Thymus (tissue), 11 donors: Measurements from ENCODE around the gene INSIG1. TPM values are rescaled to one million over a fixed set of nuclear protein-coding genes. Genes with fewer than 3 reads are reported as not detected.

Experiments
- DNase-seq, 9 donors: peaks; one replicate each; pipeline ENCODE4 v3.0.0-alpha.2; 2013; ENCODE audit warnings: low spot score in 9 of 9, low read depth in 6 of 9, missing footprints in 1 of 9
- H3K27ac ChIP-seq, 2 donors: one replicate each; pipeline ENCODE4 v1.5.1; 2013; ENCODE audit warnings: control low read depth in 1 of 2, low read depth in 1 of 2, low read length in 1 of 2, mild to moderate bottlenecking in 1 of 2, moderate library complexity in 1 of 2
- H3K27me3 ChIP-seq, 2 donors: one replicate each; pipeline ENCODE4 v1.5.1; 2013; ENCODE audit warnings: low read length in 1 of 2; ENCODE audit not compliant: control insufficient read depth in 2 of 2, insufficient read depth in 1 of 2
- H3K36me3 ChIP-seq, 2 donors: one replicate each; pipeline ENCODE4 v1.5.1; 2013; ENCODE audit warnings: low read length in 1 of 2, mild to moderate bottlenecking in 1 of 2, moderate library complexity in 1 of 2; ENCODE audit not compliant: control insufficient read depth in 2 of 2, insufficient read depth in 2 of 2
- H3K4me1 ChIP-seq, 2 donors: one replicate each; pipeline ENCODE4 v1.5.1; 2013; ENCODE audit warnings: low read length in 2 of 2; ENCODE audit not compliant: control insufficient read depth in 2 of 2, insufficient read depth in 2 of 2
- H3K4me3 ChIP-seq, 2 donors: one replicate each; pipeline ENCODE4 v1.5.1; 2013; ENCODE audit warnings: low read length in 2 of 2, control low read depth in 1 of 2, mild to moderate bottlenecking in 1 of 2
- H3K9me3 ChIP-seq, 2 donors: one replicate each; pipeline ENCODE4 v1.5.1; 2013; ENCODE audit warnings: low read length in 1 of 2, mild to moderate bottlenecking in 1 of 2; ENCODE audit not compliant: control insufficient read depth in 2 of 2, insufficient read depth in 1 of 2
- WGBS: extraction: QIAGEN DNeasy Blood & Tissue Kit; methylation state at CpG from one replicate; pipeline ENCODE4 v1.1.7; 2013; 5-methylcytosine and 5-hydroxymethylcytosine counted together
- polyA plus RNA-seq: library from polyadenylated mRNA; stranded (reverse); fragments of 200-250 nt; gene quantifications from one replicate; pipeline ENCODE4 v1.2.3, GENCODE V29; 2013
- total RNA-seq: library from RNA; stranded (reverse); fragments of 120-200 nt; gene quantifications from one replicate; pipeline ENCODE4 v1.2.4, GENCODE V29; 2013
- donor health status: healthy.

INSIG1 gene
- total and polyA plus RNA-seq, 2 donors: 37.1 to 50.2 TPM

DNA sequence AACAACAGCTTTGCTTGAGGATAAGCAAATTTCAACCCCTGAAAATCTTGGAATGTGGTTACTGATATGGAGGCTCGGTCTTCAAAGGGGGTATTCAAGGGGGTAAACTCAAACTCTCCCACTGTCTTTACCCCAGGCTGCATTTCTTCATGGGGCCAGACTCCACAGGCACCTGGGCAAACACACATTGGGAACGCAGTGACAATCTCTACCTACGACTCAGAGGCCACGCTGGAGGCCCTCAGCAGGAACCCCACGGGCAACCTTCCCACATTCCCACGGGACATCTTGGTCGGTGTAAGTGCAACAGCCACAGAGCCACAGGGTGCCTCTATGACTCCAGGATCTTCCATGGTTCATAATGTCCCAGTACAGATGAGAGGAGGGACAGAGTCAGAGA is 2.2 kb upstream of the INSIG1 start:
- DNase-seq: no peak
- no peaks in the 10 kb centered on the region for H3K27me3 ChIP-seq
- WGBS: 96% methylated on average over 7 of the region's 7 CpGs
- peaks cover 19 to 28% of the 10 kb centered on the region in 2 donors for H3K4me1 ChIP-seq
- H3K9me3 ChIP-seq: no peaks in the 10 kb centered on the region
- no peak overlapping the region for H3K27ac ChIP-seq
- H3K36me3 ChIP-seq: peaks cover 2 to 3% of the 10 kb centered on the region in 2 donors
- no peak overlapping the region for H3K4me3 ChIP-seq

- H3K9me3 ChIP-seq: no peaks in the 10 kb centered on the region
- no peak for DNase-seq
- peaks cover 24 to 34% of the 10 kb centered on the region in 2 donors for H3K4me1 ChIP-seq
- peak overlapping the region in 1 of 2 donors; percentile 49 for H3K4me3 ChIP-seq
- WGBS: 89% methylated on average over 18 of the region's 18 CpGs
- no peaks in the 10 kb centered on the region for H3K27me3 ChIP-seq
- H3K36me3 ChIP-seq: peaks cover 7 to 9% of the 10 kb centered on the region in 2 donors
- peak overlapping the region; percentile 92 to 93 for H3K27ac ChIP-seq
These were observed 1.5 kb upstream of the INSIG1 start for GRCh38 chr7:155296006-155296787.

GRCh38 chr7:155296788-155297516 is 726 bp upstream of the INSIG1 start:
- H3K27ac ChIP-seq: peak overlapping the region; percentile 92 to 93
- peak overlapping the region; percentile 49 to 66 for H3K4me3 ChIP-seq
- H3K9me3 ChIP-seq: no peaks in the 10 kb centered on the region
- peaks cover 24 to 34% of the 10 kb centered on the region in 2 donors for H3K4me1 ChIP-seq
- H3K27me3 ChIP-seq: no peaks in the 10 kb centered on the region
- peaks cover 7 to 15% of the 10 kb centered on the region in 2 donors for H3K36me3 ChIP-seq
- DNase-seq: peak; percentile 62 to 90 (median 71)
- 1% methylated on average over 57 of the region's 57 CpGs for WGBS

DNA sequence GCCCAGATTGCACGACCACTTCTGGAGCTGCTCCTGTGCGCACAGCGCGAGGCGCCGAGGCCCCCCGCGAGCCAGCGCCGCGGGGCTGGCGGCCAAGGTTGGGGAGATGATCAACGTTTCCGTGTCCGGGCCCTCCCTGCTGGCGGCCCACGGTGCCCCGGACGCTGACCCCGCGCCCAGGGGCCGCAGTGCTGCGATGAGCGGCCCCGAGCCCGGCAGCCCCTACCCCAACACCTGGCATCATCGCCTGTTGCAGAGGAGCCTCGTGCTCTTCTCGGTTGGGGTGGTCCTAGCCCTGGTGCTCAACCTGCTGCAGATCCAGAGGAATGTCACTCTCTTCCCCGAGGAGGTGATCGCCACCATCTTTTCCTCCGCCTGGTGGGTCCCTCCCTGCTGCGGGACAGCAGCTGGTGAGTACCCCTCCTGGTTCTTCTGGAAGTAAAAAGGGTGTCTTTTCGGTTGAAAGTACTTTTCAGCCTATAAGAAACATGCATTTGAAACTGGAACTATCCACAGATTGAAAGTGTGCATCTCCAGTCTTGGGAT is 683 bp downstream of the INSIG1 start:
- Histone ChIP-seq H3K36me3 (peaks cover 12 to 29% of the 10 kb centered on the region in 2 donors), H3K4me3 (peak overlapping the region; percentile 66 to 67), H3K27me3 (no peaks in the 10 kb centered on the region), H3K9me3 (no peaks in the 10 kb centered on the region), H3K27ac (peak overlapping the region; percentile 81 to 93), H3K4me1 (peaks cover 24 to 34% of the 10 kb centered on the region in 2 donors)
- DNase-seq: peak in 1 of 9 donors; percentile 9
- under 1% methylated on average over 34 of the region's 34 CpGs for WGBS

GRCh38 chr7:155298834-155299534 is 1.3 kb downstream of the INSIG1 start:
- DNase-seq: peak; percentile 78 to 98 (median 94)
- Histone ChIP-seq H3K27ac (peak overlapping the region; percentile 81 to 93), H3K4me3 (peak overlapping the region; percentile 66 to 67), H3K27me3 (no peaks in the 10 kb centered on the region), H3K9me3 (no peaks in the 10 kb centered on the region), H3K36me3 (peaks cover 18 to 35% of the 10 kb centered on the region in 2 donors), H3K4me1 (peaks cover 24 to 34% of the 10 kb centered on the region in 2 donors)
- under 1% methylated on average over 27 of the region's 27 CpGs for WGBS

GRCh38 chr7:155299535-155300202 is 2.0 kb downstream of the INSIG1 start:
- no peaks in the 10 kb centered on the region for H3K27me3 ChIP-seq
- H3K9me3 ChIP-seq: no peaks in the 10 kb centered on the region
- peak overlapping the region; percentile 81 to 93 for H3K27ac ChIP-seq
- WGBS: 30% methylated on average over 8 of the region's 8 CpGs
- peaks cover 24 to 34% of the 10 kb centered on the region in 2 donors for H3K4me1 ChIP-seq
- DNase-seq: peak in 3 of 9 donors; percentile 28 to 39 (median 37)
- peak overlapping the region; percentile 66 to 67 for H3K4me3 ChIP-seq
- peaks cover 20 to 41% of the 10 kb centered on the region in 2 donors for H3K36me3 ChIP-seq

GRCh38 chr7:155300641-155301452 is 3.2 kb downstream of the INSIG1 start:
- Histone ChIP-seq H3K4me1 (peaks cover 24 to 30% of the 10 kb centered on the region in 2 donors), H3K36me3 (peaks cover 29 to 51% of the 10 kb centered on the region in 2 donors), H3K4me3 (peak overlapping the region in 1 of 2 donors; percentile 6), H3K27ac (peak overlapping the region in 1 of 2 donors; percentile 81), H3K9me3 (no peaks in the 10 kb centered on the region), H3K27me3 (no peaks in the 10 kb centered on the region)
- 83% methylated on average over 11 of the region's 11 CpGs for WGBS
- no peak for DNase-seq
